IPS-20b (cell line): Measurements from ENCODE around the gene FLNA.
"Not testable (repeated sequence)": the region's sequence is repeated elsewhere in the genome, so short reads cannot be mapped to it uniquely, and the experiment has no call there.

Source experiments
- H3K27ac ChIP-seq: one replicate; pipeline ENCODE4 v1.5.1; 2013; ENCODE audit warnings: low read length
- H3K27me3 ChIP-seq: 2 replicates; pipeline ENCODE4 v1.6.1; 2013; ENCODE audit warnings: mild to moderate bottlenecking, low read length, inconsistent platforms; ENCODE audit not compliant: insufficient read depth
- H3K36me3 ChIP-seq: 2 replicates; pipeline ENCODE4 v1.6.1; 2013; ENCODE audit warnings: low read depth, mild to moderate bottlenecking, inconsistent platforms, low read length, moderate library complexity; ENCODE audit not compliant: insufficient read depth
- H3K4me1 ChIP-seq: 2 replicates; pipeline ENCODE4 v1.6.1; 2013; ENCODE audit warnings: mild to moderate bottlenecking, control low read depth, inconsistent platforms, low read length, moderate library complexity; ENCODE audit not compliant: insufficient read depth
- H3K4me3 ChIP-seq: 2 replicates; pipeline ENCODE4 v1.5.1; 2013; ENCODE audit warnings: mild to moderate bottlenecking, low read length, inconsistent platforms
- H3K9ac ChIP-seq: 2 replicates; pipeline ENCODE4 v1.6.1; 2013; ENCODE audit warnings: low read depth, mild to moderate bottlenecking, inconsistent platforms, low read length, moderate library complexity
- H3K9me3 ChIP-seq: 2 replicates; pipeline ENCODE4 v1.6.1; 2013; ENCODE audit warnings: mild to moderate bottlenecking, low read depth, low read length, inconsistent platforms; ENCODE audit not compliant: insufficient read depth

FLNA gene

DNA sequence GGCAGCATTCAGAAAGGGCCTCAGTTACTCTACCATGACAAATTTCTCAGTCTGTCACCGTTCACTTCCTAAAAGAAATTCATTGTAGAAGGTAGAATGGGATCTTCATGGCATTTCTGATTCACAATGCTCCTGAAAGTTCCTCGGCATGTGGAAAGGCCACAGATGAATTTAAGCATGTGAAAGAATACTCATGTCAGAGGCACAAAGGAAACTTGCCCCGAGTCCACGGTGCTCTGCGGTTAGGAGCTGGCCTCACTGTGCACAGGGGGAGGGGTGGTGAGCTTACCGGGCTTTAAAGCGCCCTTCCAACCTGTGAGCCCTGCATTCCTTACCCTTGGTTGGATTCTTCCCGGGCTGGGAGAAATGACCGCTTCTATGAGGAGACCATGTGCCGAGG lies 69.6 kb downstream of the FLNA start:
- H3K4me1 ChIP-seq = no peaks in the 10 kb centered on the region
- no peak overlapping the region for H3K27ac ChIP-seq
- no peaks in the 10 kb centered on the region for H3K27me3 ChIP-seq
- H3K36me3 ChIP-seq = no peaks in the 10 kb centered on the region
- H3K4me3 ChIP-seq = no peak overlapping the region
- no peaks in the 10 kb centered on the region for H3K9me3 ChIP-seq
- no peak overlapping the region for H3K9ac ChIP-seq

DNA sequence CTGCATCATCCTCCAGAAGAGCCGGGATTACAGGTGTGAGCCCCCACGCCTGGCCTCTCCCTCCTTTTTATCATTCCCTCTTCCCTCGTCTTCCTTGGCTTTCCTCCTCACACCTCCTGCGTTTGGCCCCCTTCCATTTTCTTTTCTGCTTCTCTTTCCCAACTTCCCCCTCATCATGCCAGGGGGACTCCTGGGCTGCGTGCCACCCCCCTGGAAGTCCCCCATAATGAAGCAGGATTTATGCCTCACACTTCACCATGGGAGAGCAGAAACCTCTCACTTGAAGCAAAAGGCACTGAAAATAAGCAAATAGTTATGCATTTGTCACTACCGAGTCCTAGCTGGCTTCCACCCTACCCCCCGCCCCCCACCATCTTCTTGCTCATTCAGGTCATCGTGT lies 71.0 kb downstream of the FLNA start:
- Histone ChIP-seq H3K9me3 (no peaks in the 10 kb centered on the region), H3K4me3 (no peak overlapping the region), H3K4me1 (no peaks in the 10 kb centered on the region), H3K36me3 (no peaks in the 10 kb centered on the region), H3K9ac (no peak overlapping the region), H3K27me3 (no peaks in the 10 kb centered on the region), H3K27ac (no peak overlapping the region)

DNA sequence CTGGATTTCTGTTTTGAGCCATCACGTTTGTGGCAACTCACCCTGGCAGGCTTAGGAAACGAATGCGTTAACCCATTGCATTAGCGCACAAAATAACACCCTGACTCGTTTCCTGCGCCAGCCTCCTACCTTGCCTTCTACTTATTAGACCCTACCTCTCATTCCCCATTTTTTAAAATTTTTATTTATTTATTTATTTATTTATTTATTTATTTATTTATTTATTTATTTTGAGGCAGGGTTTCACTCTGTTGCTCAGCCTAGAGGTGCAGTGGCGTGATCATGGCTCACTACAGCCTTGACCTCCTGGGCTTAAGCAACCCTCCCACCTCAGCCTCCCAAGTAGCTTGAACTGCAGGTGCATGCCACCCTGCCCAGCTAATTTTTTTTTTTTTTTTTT lies 71.4 kb downstream of the FLNA start:
- H3K27ac ChIP-seq, H3K4me1 ChIP-seq, H3K27me3 ChIP-seq, H3K9me3 ChIP-seq, H3K4me3 ChIP-seq, H3K9ac ChIP-seq, H3K36me3 ChIP-seq: not testable (repeated sequence)

DNA sequence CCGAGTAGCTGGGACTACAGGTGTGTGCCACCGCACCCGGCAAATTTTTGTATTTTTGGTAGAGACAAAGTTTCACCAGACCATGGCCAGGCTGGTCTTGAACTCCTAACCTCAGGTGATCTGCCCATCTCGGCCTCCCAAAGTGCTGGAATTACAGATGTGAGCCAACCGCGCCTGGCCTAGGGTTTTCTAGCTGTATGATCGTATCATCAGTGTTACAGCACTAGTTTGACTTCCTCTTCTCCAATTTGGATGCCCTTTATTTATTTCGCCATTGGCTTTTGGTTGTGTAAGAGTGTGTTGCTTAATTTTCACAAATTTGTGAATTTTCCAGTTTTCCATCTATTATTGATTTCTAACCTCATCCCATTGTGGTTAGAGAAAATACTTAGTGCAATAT lies 73.6 kb downstream of the FLNA start:
- Histone ChIP-seq H3K9me3 (no peaks in the 10 kb centered on the region), H3K27ac (no peak overlapping the region), H3K4me1 (no peaks in the 10 kb centered on the region), H3K27me3 (no peaks in the 10 kb centered on the region), H3K4me3 (no peak overlapping the region), H3K36me3 (no peaks in the 10 kb centered on the region), H3K9ac (no peak overlapping the region)
